HepG2 (cell line): ENCODE results near the gene NID1. TPM values are rescaled to one million over a fixed set of nuclear protein-coding genes. Genes with fewer than 3 reads are reported as not detected.

Experiments used
- ATAC-seq: fragments of 200-7000 bp; cut with Tn5 transposase; 3 replicates; pipeline ENCODE4 v1.9.1; 2020; ENCODE audit warnings: mild to moderate bottlenecking, moderate library complexity
- BruUV-seq: library from RNA; stranded (reverse); fragments of 400-500 nt; replicated peaks from 2 replicates; lab custom pipeline; 2021; lab: Mats Ljungman, UMichigan
- CTCF ChIA-PET: fragments of 300-600 bp; formaldehyde crosslinking; extraction: SDS; loops from one replicate; lab custom pipeline; 2021; ENCODE audit warnings: low total read pairs, inconsistent platforms, low intra/inter-chr PET ratio; lab: Yijun Ruan, JAX
- POLR2A ChIA-PET: fragments of 350-600 bp; sonication (Branson Sonifier 250); formaldehyde crosslinking; loops from one replicate; lab custom pipeline; 2020; ENCODE audit warnings: antibody characterized with exemption, inconsistent platforms; lab: Yijun Ruan, JAX
- DNase-seq: peaks from one replicate; pipeline ENCODE4 v3.0.0-alpha.2; 2015; ENCODE audit warnings: low spot score
- FAIRE-seq: peaks from 3 replicates; lab custom pipeline; 2011; peaks lifted over from hg19 to GRCh38; lab: Jason Lieb, UNC
- H2AFZ ChIP-seq: one replicate; pipeline ENCODE4 v1.6.1; 2011; ENCODE audit warnings: low read length, inconsistent platforms
- H3K27ac ChIP-seq: fragments of 300-600 bp; 3 replicates; pipeline ENCODE4 v1.8.0; 2011; ENCODE audit warnings: mixed run types, mild to moderate bottlenecking, mixed read lengths, low read length, inconsistent platforms; ENCODE audit not compliant: insufficient read depth; ENCODE audit errors: extremely low read length
- H3K27me3 ChIP-seq, 2 experiments: fragments of 200-600 bp in 1 of 2; 2 replicates in 1 of 2; 3 replicates in 1 of 2; pipeline versions ENCODE4 v1.6.0 to v1.8.0; 2011; ENCODE audit warnings: low read length in 2 of 2, mild to moderate bottlenecking in 2 of 2, moderate library complexity in 2 of 2, inconsistent platforms in 1 of 2; ENCODE audit not compliant: insufficient read depth in 2 of 2, control insufficient read depth in 1 of 2
- H3K36me3 ChIP-seq, 2 experiments: fragments of 200-600 bp in 1 of 2; replicated peaks in 1 of 2; 2 replicates in 1 of 2; 3 replicates in 1 of 2; pipeline versions ENCODE4 v1.5.1 to v1.8.0; 2011; ENCODE audit warnings: low read length in 2 of 2, inconsistent platforms in 1 of 2; ENCODE audit not compliant: insufficient read depth in 2 of 2, control insufficient read depth in 1 of 2
- H3K4me1 ChIP-seq: 2 replicates; pipeline ENCODE4 v1.5.1; 2012; ENCODE audit warnings: low read length, inconsistent platforms; ENCODE audit not compliant: insufficient read depth
- H3K4me2 ChIP-seq: 2 replicates; pipeline ENCODE4 v1.6.0; 2011; ENCODE audit warnings: low read depth, low read length, inconsistent platforms
- H3K4me3 ChIP-seq, 3 experiments: fragments of 200-600 bp in 1 of 3; sonication (generic), shearing (Covaris generic) in 1 of 3; replicated peaks in 1 of 3; 2 replicates each; pipeline ENCODE4 v1.5.1; 2011 to 2016; ENCODE audit warnings: low read length in 3 of 3, inconsistent platforms in 2 of 3, low read depth in 2 of 3, mild to moderate bottlenecking in 2 of 3, control low read depth in 1 of 3, mixed read lengths in 1 of 3; ENCODE audit not compliant: insufficient read depth in 1 of 3
- H3K79me2 ChIP-seq: one replicate; pipeline ENCODE4 v1.6.1; 2011; ENCODE audit warnings: low read length, inconsistent platforms; ENCODE audit not compliant: insufficient read depth
- H3K9ac ChIP-seq: 2 replicates; pipeline ENCODE4 v1.6.0; 2011; ENCODE audit warnings: mild to moderate bottlenecking, low read depth, low read length, inconsistent platforms; ENCODE audit not compliant: insufficient read depth
- H3K9me3 ChIP-seq: 2 replicates; pipeline ENCODE4 v1.5.1; 2012; ENCODE audit warnings: mild to moderate bottlenecking, low read length
- H4K20me1 ChIP-seq: 2 replicates; pipeline ENCODE4 v1.6.0; 2011; ENCODE audit warnings: inconsistent platforms, mild to moderate bottlenecking, low read length, moderate library complexity; ENCODE audit not compliant: insufficient read depth
- NBN ChIP-seq: fragments of 450-650 bp; conservative IDR thresholded peaks from 2 replicates; pipeline ENCODE4 v1.6.1; 2017
- NFE2 ChIP-seq: sonication (generic); formaldehyde crosslinking; IDR thresholded peaks from 2 replicates; pipeline ENCODE4 v1.4.0; 2020; ENCODE audit warnings: missing genetic modification reagents
- POLR2AphosphoS5 ChIP-seq: IDR thresholded peaks from 2 replicates; pipeline ENCODE4 v1.6.1; 2012; ENCODE audit warnings: low read depth, low read length
- POLR2G ChIP-seq: fragments of 200-400 bp; formaldehyde crosslinking; IDR thresholded peaks from 2 replicates; pipeline ENCODE4 v1.6.1; 2018; ENCODE audit warnings: mild to moderate bottlenecking, low read depth, low read length, moderate library complexity
- ZNF367 ChIP-seq: sonication (generic); formaldehyde crosslinking; IDR thresholded peaks from 2 replicates; pipeline ENCODE4 v1.4.0; 2020; ENCODE audit warnings: missing genetic modification reagents, borderline replicate concordance
- ZNF776 ChIP-seq: sonication (generic); formaldehyde crosslinking; IDR thresholded peaks from 2 replicates; pipeline ENCODE4 v1.4.0; 2020; ENCODE audit warnings: mild to moderate bottlenecking, missing genetic modification reagents
- ZSCAN29 ChIP-seq: sonication (generic); formaldehyde crosslinking; conservative IDR thresholded peaks from 2 replicates; pipeline ENCODE4 v1.4.0; 2020; ENCODE audit warnings: mild to moderate bottlenecking, missing genetic modification reagents
- WGBS: methylation state at CpG from one replicate; pipeline ENCODE4 v1.1.6; 2017; ENCODE audit warnings: low lambda C conversion rate; 5-methylcytosine and 5-hydroxymethylcytosine counted together
- in situ Hi-C: cut with HindIII; loops from 2 replicates; pipeline ENCODE4 v1.10.0; 2017; ENCODE audit warnings: low pct_unique_long_range_greater_than_20kb; ENCODE audit not compliant: extremely low pct_ligation_motif_present
- intact Hi-C: fragments of 100-400 bp; cut with micrococcal nuclease; formaldehyde crosslinking; loops from one replicate; pipeline ENCODE4 v1.10.0; 2022; ENCODE audit not compliant: unreplicated experiment
- polyA plus RNA-seq, 8 experiments: library from polyadenylated mRNA; depleted of rRNA in 3 of 8; stranded (reverse) in 7 of 8; unstranded in 1 of 8; fragments of >200 nt; fragmentation: Illumina TruSeq in 4 of 8; extraction: Trizol in 4 of 8; gene quantifications; 2 replicates each; pipeline versions ENCODE4 v1.2.1 to v1.2.3, GENCODE V29; 2011 to 2016; ENCODE audit warnings: low read depth in 4 of 8, missing spikeins in 1 of 8, mixed read lengths in 1 of 8; ENCODE audit not compliant: insufficient read depth in 1 of 8
- total RNA-seq, 5 experiments: library from RNA; depleted of rRNA; stranded (reverse); fragments of >200 nt; fragmentation: Illumina TruSeq; extraction: Trizol; gene quantifications; 2 replicates each; pipeline ENCODE4 v1.2.3, GENCODE V29; 2016; ENCODE audit warnings: low read depth in 1 of 5
- TF ChIP-seq, protein P1 (sequence below): sonication (generic); formaldehyde crosslinking; conservative IDR thresholded peaks from 2 replicates; pipeline ENCODE4 v1.4.0; 2020; ENCODE audit warnings: missing genetic modification reagents
- TF ChIP-seq, protein P2 (sequence below): sonication (generic); formaldehyde crosslinking; IDR thresholded peaks from 2 replicates; pipeline ENCODE4 v1.8.1; 2023; ENCODE audit warnings: mild to moderate bottlenecking, inconsistent platforms, moderate library complexity, missing genetic modification reagents, borderline replicate concordance

The NID1 gene
- total and polyA plus RNA-seq, 2 of the 13 experiments (the other 11 are each of a cell fraction or from before 2014, with no cell fraction given): 50.2 to 56.1 TPM

- intact Hi-C loops (no loop called here), in situ Hi-C loops (no loop called here)
- Histone ChIP-seq H3K79me2 (no peaks in the 10 kb centered on the region), H4K20me1 (no peaks in the 10 kb centered on the region), H2AFZ (no peak overlapping the region), H3K9ac (no peak overlapping the region), H3K27me3 (no peaks in the 10 kb centered on the region), H3K4me3 (no peak overlapping the region), H3K4me2 (no peak overlapping the region), H3K9me3 (no peaks in the 10 kb centered on the region), H3K4me1 (no peaks in the 10 kb centered on the region), H3K27ac (no peak overlapping the region), H3K36me3 (peaks cover 27 to 64% of the 10 kb centered on the region in 2 experiments; a peak in 4 of 5 replicates)
- no peak for DNase-seq
- FAIRE-seq: no peak
- ChIA-PET CTCF (no interaction called here), POLR2A (no interaction called here)
- TF ChIP-seq ZSCAN29: no peak
- no peak for TF ChIP-seq NBN
- TF ChIP-seq POLR2AphosphoS5: no peak
- no peak for TF ChIP-seq ZNF776 (CRISPR knock-in tag)
- no peak for TF ChIP-seq POLR2G
- TF ChIP-seq, protein P1, sequence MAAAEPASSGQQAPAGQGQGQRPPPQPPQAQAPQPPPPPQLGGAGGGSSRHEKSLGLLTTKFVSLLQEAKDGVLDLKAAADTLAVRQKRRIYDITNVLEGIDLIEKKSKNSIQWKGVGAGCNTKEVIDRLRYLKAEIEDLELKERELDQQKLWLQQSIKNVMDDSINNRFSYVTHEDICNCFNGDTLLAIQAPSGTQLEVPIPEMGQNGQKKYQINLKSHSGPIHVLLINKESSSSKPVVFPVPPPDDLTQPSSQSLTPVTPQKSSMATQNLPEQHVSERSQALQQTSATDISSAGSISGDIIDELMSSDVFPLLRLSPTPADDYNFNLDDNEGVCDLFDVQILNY (CRISPR knock-in tag): no peak
- no peak for TF ChIP-seq NFE2 (CRISPR knock-in tag)
- TF ChIP-seq, protein P2, sequence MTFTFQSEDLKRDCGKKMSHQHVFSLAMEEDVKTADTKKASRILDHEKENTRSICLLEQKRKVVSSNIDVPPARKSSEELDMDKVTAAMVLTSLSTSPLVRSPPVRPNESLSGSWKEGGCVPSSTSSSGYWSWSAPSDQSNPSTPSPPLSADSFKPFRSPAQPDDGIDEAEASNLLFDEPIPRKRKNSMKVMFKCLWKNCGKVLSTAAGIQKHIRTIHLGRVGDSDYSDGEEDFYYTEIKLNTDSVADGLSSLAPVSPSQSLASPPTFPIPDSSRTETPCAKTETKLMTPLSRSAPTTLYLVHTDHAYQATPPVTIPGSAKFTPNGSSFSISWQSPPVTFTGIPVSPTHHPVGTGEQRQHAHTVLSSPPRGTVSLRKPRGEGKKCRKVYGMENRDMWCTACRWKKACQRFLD (CRISPR knock-in tag): no peak
- TF ChIP-seq ZNF367 (CRISPR knock-in tag): no peak
- ATAC-seq: no peak
- BruUV-seq: no TSS peak
- 97% methylated on average over 3 of the region's 3 CpGs for WGBS
Observed at GRCh38 chr1:236030534-236030933, 34.4 kb downstream of the NID1 start.
